WERI-Rb-1 (cell line): ENCODE measurements around the gene GGNBP2.
A peak's percentile ranks its signal among the peaks of the same experiment; 100 is the strongest.
"Not testable (repeated sequence)": the region's sequence is repeated elsewhere in the genome, so short reads cannot be mapped to it uniquely, and the experiment has no call there.

Source experiments
- DNase-seq: peaks from one replicate; pipeline ENCODE4 v3.0.0-alpha.2; 2020
- H3K27ac ChIP-seq: fragments of 250-450 bp; sonication (Bioruptor Pico); 2 replicates; pipeline ENCODE4 v1.5.1; 2020; ENCODE audit warnings: mild to moderate bottlenecking, moderate library complexity
- H3K27me3 ChIP-seq: fragments of 250-450 bp; sonication (Bioruptor Pico); 2 replicates; pipeline ENCODE4 v1.5.1; 2021; ENCODE audit warnings: mild to moderate bottlenecking, low read depth, moderate library complexity; ENCODE audit not compliant: insufficient read depth, severe bottlenecking
- H3K36me3 ChIP-seq: fragments of 250-450 bp; sonication (Bioruptor Pico); 2 replicates; pipeline ENCODE4 v1.5.1; 2020; ENCODE audit warnings: mild to moderate bottlenecking, moderate library complexity
- H3K4me3 ChIP-seq: 2 replicates; pipeline ENCODE4 v1.5.1; 2011; ENCODE audit warnings: low read depth, mild to moderate bottlenecking, control low read depth, low read length
- H3K9me3 ChIP-seq: fragments of 250-450 bp; sonication (Bioruptor Pico); 2 replicates; pipeline ENCODE4 v1.5.1; 2021; ENCODE audit warnings: mild to moderate bottlenecking, moderate library complexity; ENCODE audit not compliant: severe bottlenecking
- CTCF ChIP-seq: IDR thresholded peaks from 2 replicates; pipeline ENCODE4 v1.5.1; 2011; ENCODE audit warnings: low read depth, mild to moderate bottlenecking, control low read depth, inconsistent platforms, low read length

Gene GGNBP2

GRCh38 chr17:36601303-36602029 is 56.7 kb downstream of the GGNBP2 start, which contains the start of gene MRM1:
TSS of gene MRM1 (plus strand) at chr17:36601583. CDS start at chr17:36601811, 228 bp downstream.
- peak within 1 kb of the TSS; percentile 65 for H3K27ac ChIP-seq
- peak within 1 kb of the TSS; percentile 78 for H3K4me3 ChIP-seq
- peaks cover 8% of the 10 kb centered on the region for H3K36me3 ChIP-seq
- H3K9me3 ChIP-seq = no peaks in the 10 kb centered on the region
- DNase-seq = peak; percentile 96
- no peaks in the 10 kb centered on the region for H3K27me3 ChIP-seq
- TF ChIP-seq CTCF = peak; percentile 22; the same call in 1 of the 2 replicates

GRCh38 chr17:36602030-36602748 is 57.5 kb downstream of the GGNBP2 start:
- no peak for DNase-seq

GRCh38 chr17:36602924-36603384 is 58.2 kb downstream of the GGNBP2 start:
- no peak overlapping the region for H3K27ac ChIP-seq
- peak; percentile 79 for TF ChIP-seq CTCF
- peak; percentile 84 for DNase-seq
- peak overlapping the region; percentile 78 for H3K4me3 ChIP-seq
- no peaks in the 10 kb centered on the region for H3K27me3 ChIP-seq
- H3K36me3 ChIP-seq = no peaks in the 10 kb centered on the region; the same call in none of the 2 replicates
- no peaks in the 10 kb centered on the region for H3K9me3 ChIP-seq

More at GRCh38 chr17:36602030-36602748, 57.5 kb downstream of the GGNBP2 start:
- Histone ChIP-seq H3K9me3 (no peaks in the 10 kb centered on the region), H3K27me3 (no peaks in the 10 kb centered on the region), H3K36me3 (peaks cover 3% of the 10 kb centered on the region), H3K4me3 (peak overlapping the region; percentile 78), H3K27ac (peak overlapping the region; percentile 65)
- no peak for TF ChIP-seq CTCF

DNA sequence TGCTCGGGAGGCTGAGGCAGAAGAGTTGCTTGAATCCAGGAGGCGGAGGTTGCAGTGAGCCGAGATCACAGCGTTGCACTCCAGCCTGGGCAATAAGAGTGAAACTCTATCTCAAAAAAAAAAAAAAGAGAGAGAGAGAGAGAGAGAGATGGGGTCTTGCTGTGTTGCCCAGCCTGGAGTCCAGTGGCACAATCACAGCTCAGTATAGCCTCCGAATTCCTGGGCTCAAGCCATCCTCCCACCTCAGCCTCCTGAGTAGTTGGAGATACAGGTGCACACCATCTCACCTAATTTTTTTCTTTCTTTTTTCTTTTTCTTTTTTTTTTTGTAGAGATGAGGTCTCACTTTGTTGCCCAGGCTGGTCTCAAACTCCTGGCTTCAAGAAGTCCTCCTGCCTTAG is 60.3 kb downstream of the GGNBP2 start:
- H3K9me3 ChIP-seq, H3K36me3 ChIP-seq, H3K4me3 ChIP-seq, H3K27me3 ChIP-seq, DNase-seq, H3K27ac ChIP-seq: not testable (repeated sequence)

- no peak for DNase-seq
- Histone ChIP-seq H3K36me3 (no peaks in the 10 kb centered on the region), H3K4me3 (no peak overlapping the region), H3K27ac (no peak overlapping the region), H3K9me3 (no peaks in the 10 kb centered on the region), H3K27me3 (no peaks in the 10 kb centered on the region)
- no peak for TF ChIP-seq CTCF
These were observed 63.6 kb downstream of the GGNBP2 start for GRCh38 chr17:36608280-36608679.

- peak; percentile 70 for DNase-seq
- no peaks in the 10 kb centered on the region for H3K27me3 ChIP-seq
- no peak overlapping the region for H3K27ac ChIP-seq
- no peaks in the 10 kb centered on the region for H3K36me3 ChIP-seq
- no peaks in the 10 kb centered on the region for H3K9me3 ChIP-seq
- TF ChIP-seq CTCF = peak; percentile 77
- H3K4me3 ChIP-seq = peak overlapping the region; percentile 5; the same call in 1 of the 2 replicates
These were observed 64.2 kb downstream of the GGNBP2 start for GRCh38 chr17:36608794-36609497.
